ENCODE data around the gene UQCR11.

- no peak for TF ChIP-seq CTCF (conservative IDR thresholded peaks at IDR 0.05 in 1 of 2, IDR thresholded peaks at IDR 0.05 in 1 of 2; ENCODE audit: extremely low read depth in 1 of 2, insufficient read depth in 1 of 2, low read depth in 1 of 2, low read length in 2 of 2)
- no peak for TF ChIP-seq EZH2 (IDR thresholded peaks at IDR 0.05; ENCODE audit: borderline replicate concordance, low read length)
Measured at GRCh38 chr19:1648920-1649541, 43.8 kb upstream of the UQCR11 start.

Measured in mammary epithelial cell (primary cell).